Ecto neural progenitor cell (in vitro differentiated cells): ENCODE data around the gene RYR1.
"Not testable (repeated sequence)": the region's sequence is repeated elsewhere in the genome, so short reads cannot be mapped to it uniquely, and the experiment has no call there.

Source experiments
- DNase-seq: peaks from one replicate; pipeline ENCODE4 v3.0.0-alpha.2; 2018; ENCODE audit warnings: low spot score

The RYR1 gene

GRCh38 chr19:38561658-38562057, 128.2 kb downstream of the RYR1 start:
- DNase-seq: no peak

- DNase-seq: peak; percentile 32
These were observed 128.6 kb downstream of the RYR1 start for GRCh38 chr19:38562096-38562495.

GRCh38 chr19:38563475-38563874, 130.0 kb downstream of the RYR1 start:
- no peak for DNase-seq

DNA sequence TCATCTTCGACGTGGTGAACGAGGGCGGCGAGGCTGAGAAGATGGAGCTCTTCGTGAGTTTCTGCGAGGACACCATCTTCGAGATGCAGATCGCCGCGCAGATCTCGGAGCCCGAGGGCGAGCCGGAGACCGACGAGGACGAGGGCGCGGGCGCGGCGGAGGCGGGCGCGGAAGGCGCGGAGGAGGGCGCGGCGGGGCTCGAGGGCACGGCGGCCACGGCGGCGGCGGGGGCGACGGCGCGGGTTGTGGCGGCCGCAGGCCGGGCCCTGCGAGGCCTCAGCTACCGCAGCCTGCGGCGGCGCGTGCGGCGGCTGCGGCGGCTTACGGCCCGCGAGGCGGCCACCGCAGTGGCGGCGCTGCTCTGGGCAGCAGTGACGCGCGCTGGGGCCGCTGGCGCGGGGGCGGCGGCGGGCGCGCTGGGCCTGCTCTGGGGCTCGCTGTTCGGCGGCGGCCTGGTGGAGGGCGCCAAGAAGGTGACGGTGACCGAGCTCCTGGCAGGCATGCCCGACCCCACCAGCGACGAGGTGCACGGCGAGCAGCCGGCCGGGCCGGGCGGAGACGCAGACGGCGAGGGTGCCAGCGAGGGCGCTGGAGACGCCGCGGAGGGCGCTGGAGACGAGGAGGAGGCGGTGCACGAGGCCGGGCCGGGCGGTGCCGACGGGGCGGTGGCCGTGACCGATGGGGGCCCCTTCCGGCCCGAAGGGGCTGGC, 131.6 kb downstream of the RYR1 start:
- DNase-seq: peak; percentile 53

- no peak for DNase-seq
These were observed 132.2 kb downstream of the RYR1 start for GRCh38 chr19:38565691-38566105.

GRCh38 chr19:38569368-38569983, 136.0 kb downstream of the RYR1 start:
- no peak for DNase-seq

- no peak for DNase-seq
These were observed 138.2 kb downstream of the RYR1 start for GRCh38 chr19:38571682-38572081.

- DNase-seq: no peak
These were observed 144.3 kb downstream of the RYR1 start for GRCh38 chr19:38577826-38578225.

DNA sequence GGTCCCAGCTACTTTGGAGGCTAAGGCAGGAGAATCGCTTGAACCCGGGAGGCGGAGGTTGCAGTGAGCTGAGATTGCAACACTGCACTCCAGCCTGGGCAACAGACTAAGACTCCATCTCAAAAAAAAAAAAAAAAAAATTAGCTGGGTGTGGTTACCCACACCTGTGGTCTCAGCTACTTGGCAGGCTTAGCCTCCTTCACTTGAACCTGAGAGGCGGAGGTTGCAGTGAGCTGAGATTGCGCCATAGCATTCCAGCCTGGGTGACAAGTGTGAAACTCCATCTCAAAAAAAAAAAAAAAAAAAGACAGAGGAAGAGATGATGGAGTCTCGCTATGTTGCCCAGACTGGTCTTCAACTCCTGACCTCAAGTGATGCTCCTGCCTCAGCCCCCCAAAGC, 145.8 kb downstream of the RYR1 start:
- DNase-seq: not testable (repeated sequence)

DNA sequence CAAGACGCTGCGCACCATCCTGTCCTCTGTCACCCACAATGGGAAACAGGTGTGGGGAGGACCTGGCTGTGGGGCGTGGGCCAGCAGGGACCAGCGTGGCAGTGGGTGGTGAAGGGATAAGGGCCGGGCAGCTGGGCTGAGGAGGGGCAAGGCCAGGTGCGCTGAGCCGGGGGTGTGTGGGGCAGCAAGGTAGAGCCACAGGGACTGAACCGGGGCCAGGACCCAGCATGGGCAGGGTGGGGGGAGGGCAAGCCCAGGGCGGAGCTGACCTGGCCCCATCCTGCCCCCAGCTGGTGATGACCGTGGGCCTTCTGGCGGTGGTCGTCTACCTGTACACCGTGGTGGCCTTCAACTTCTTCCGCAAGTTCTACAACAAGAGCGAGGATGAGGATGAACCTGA, 146.6 kb downstream of the RYR1 start:
- DNase-seq: no peak

GRCh38 chr19:38583219-38583984, 149.9 kb downstream of the RYR1 start:
- DNase-seq: no peak

GRCh38 chr19:38583985-38584305, 150.5 kb downstream of the RYR1 start:
- no peak for DNase-seq

DNA sequence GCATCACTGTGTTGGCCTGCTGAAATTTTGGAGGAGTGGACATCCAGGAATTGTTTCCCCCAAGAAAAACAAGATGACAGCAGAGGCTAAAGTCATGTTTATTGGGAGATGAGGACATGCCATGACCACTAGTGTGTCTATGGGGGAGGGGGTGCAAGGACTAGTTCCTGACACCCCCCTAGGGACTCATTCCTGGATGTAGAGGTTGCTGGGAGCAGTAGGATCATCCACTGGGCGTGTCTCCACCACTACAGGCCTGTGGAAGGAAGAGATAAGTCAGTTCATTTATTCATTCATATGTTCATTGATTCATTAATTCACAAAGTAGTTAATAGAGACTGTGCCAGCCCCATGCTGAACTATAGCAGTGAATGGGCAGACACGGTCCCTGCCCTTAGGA, 154.1 kb downstream of the RYR1 start:
- DNase-seq: no peak

GRCh38 chr19:38588041-38588440, 154.6 kb downstream of the RYR1 start:
- no peak for DNase-seq

DNA sequence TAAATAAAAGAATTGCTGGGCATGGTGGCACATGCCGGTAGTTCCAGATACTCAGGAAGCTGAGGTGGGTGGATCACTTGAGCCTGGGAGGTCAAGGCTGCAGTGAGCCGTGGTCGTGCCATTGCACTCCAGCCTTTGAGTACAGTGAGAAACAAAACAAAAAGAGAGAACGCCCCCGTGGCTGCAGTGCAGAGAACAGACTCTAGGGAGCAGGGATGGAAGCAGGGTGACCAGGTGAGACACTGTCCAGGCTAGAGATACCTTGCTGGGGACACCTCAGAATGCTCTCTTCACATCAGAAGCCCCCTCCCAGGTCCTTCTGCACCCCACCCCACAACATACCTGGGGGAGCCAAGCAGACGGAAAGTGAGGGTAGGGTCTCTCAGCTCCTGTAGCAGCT, 159.4 kb downstream of the RYR1 start:
- DNase-seq: no peak

DNA sequence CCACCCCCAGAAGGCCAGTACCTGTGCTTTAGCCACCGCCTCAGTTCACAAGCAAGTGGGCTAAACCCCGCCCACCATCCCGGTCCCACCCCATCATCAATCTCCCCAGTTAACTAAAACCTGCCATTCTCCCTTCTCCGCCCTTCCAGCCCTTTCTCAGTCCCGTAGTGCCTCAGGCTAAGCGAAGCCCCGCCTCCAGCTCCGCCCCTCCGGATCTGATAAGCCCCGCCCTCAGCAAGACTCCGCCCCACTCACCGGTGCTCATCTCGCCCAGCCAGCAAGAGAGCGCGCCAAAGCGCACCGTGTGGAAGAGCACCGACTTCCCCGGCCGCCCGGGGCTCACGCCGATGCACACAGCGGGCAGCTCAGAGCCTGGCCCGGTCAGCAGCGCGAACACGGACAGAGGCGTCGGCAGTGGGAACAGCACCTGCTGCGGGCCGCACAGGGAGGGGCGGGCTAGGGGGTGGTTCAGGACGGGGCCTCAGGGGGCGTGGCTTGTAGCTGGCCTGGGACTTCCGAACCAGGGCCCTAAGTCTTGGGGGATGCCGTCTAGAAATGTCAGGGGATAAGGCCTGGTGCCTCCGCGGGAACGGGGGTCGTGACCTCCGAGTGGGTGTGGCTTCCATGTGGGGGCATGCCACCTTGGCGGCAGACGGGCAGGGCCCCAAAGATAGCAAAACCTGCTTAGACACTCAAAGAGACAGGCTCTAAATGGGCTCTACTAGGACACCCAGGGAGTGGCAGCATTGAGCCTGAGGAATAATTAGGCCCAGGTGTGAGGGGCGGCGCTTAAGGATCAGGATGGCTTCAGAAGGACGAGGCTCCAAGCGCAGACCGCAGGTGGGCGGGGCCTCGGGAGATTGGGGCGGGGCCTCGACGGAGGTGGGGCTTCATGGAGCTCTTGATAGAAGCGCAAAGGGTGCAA, 162.8 kb downstream of the RYR1 start:
- DNase-seq: peak; percentile 94

DNA sequence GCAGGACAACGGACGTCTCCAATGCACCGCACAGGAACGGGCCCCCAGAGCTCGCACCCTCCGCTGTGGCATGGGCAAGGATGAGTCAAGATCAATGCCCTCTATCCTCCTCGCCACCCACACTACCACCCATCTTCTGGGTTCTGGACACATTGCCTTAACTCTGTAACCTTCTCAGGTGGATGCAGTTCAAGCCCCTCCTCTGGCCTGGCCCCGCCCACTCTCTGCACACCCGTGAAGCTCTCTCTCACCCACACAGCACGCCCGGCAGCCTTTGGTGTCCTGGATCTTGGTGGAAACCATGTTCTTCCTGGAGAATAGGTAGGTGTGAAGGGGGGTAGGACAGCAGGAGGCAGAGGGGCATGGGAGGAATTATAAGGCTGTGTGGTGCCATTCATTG, 163.6 kb downstream of the RYR1 start:
- no peak for DNase-seq

DNA sequence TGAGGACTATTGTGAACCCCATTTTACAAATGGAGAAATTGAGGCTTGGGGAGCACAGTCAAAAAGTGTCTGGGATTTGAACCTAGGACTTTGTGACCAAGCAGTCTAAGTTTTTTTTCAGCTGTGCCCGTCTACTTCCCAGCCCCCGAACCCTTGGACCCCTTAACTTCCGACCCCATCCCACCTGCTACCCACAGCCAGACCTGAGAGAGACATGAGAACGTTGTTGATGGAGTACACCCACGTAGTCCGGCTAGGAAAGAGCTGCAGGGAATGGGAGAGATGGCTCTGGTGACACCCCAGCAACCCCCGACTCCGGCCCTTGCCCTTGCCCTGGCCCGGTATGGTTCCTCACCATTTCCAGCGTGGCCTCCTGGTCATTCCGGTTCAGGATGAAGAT, 166.2 kb downstream of the RYR1 start:
- DNase-seq: no peak

DNA sequence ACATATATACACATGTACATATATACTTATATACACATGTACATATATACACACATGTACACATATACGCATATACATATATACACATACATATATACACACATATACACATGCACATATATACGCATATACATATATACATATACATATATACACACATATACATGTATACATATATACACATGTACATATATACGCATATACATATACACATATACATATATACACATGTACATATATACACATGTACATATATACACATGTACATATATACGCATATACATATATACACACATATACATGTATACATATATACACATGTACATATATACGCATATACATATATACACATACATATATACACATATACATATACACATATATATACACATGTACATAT, 169.4 kb downstream of the RYR1 start:
- not testable (repeated sequence) for DNase-seq

DNA sequence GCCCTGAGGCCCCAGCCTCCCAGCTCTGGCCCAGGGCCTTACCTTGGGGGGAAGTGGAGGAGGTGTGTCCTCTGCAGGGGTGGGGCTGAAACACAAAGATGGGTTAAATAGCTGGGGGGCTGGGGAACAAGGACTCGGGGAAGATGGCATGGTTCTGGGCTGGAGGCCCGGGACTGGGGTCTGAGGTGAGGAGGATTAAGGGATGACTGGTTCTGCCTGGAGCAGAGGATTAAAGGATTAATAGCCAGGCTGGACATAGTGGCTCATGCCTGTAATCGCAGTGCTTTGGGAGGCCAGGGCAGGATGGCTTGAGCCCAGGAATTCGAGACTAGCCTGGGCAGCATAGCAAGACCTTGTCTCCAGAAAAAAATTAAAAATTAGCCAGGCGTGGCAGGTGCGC, 172.6 kb downstream of the RYR1 start:
- DNase-seq: peak; percentile 65

DNA sequence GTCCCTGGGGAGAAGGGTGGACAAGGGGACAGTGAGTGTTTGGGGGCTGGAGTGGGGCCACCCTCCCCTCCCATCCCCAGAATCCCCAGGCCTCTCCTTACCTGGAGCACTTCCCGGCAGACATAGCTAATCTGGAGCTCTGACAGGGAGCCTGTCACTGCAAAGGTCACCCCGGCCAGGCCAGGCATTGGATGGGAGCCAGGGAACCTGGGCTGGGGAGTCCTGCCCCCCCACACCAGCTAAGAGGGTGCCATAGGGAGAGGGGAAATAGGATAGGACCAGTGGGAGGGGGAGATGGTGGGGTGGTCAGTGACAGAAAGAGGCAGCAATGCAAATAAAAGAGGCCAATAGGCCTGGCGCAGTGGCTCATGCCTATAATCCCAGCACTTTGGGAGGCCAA, 180.8 kb downstream of the RYR1 start:
- no peak for DNase-seq

- DNase-seq: no peak
These were observed 181.6 kb downstream of the RYR1 start for GRCh38 chr19:38615007-38615581.
